SK-N-SH (cell line): ENCODE results near the gene ADAMTS15.

Experiments used
- EP300 ChIP-seq, 2 experiments: IDR thresholded peaks; 2 replicates each; pipeline versions ENCODE4 v1.4.0 to v1.6.1; 2012; ENCODE audit warnings: borderline replicate concordance in 1 of 2, low read depth in 1 of 2, low read length in 1 of 2
- FOXJ3 ChIP-seq: sonication (generic); formaldehyde crosslinking; IDR thresholded peaks from 2 replicates; pipeline ENCODE4 v1.5.1; 2020; ENCODE audit warnings: mild to moderate bottlenecking, missing genetic modification reagents
- TF ChIP-seq, protein P1 (sequence below): IDR thresholded peaks from 2 replicates; pipeline ENCODE4 v1.4.0; 2012; ENCODE audit warnings: low read depth, borderline replicate concordance
- TF ChIP-seq, protein P2 (sequence below): IDR thresholded peaks from 2 replicates; pipeline ENCODE4 v1.4.0; 2012; ENCODE audit warnings: low read depth
- TF ChIP-seq, protein P3 (sequence below): fragments of 200-600 bp; sonication (generic); IDR thresholded peaks from 2 replicates; pipeline ENCODE4 v1.6.1; 2017; ENCODE audit warnings: antibody characterized with exemption, mild to moderate bottlenecking, moderate library complexity

DNA sequence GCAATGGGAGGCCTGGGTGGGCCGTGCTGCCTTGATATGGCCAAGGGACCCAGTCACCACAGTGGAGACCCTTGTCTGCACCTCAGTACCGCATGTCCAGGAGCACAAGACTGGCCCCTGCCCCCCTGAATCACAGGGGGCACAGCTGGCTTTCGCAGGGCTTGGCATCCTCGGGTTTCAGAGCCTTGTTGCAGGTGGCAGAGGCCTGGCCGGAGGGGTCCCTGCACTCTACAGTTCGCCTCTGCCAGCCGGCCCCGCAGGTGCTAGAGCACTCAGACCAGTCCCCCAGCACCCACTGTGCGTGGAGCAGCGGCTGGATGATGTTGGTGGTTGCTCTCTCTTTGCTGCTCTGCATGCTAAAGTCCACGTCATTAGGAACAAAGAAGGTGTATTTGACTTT, 43.0 kb upstream of the ADAMTS15 start:
- TF ChIP-seq EP300 (IDR thresholded peaks at IDR 0.05; ENCODE audit: borderline replicate concordance in 1 of 2, low read depth in 1 of 2, low read length in 1 of 2) (no peak), FOXJ3 (CRISPR knock-in tag) (no peak)
- TF ChIP-seq, protein P1, sequence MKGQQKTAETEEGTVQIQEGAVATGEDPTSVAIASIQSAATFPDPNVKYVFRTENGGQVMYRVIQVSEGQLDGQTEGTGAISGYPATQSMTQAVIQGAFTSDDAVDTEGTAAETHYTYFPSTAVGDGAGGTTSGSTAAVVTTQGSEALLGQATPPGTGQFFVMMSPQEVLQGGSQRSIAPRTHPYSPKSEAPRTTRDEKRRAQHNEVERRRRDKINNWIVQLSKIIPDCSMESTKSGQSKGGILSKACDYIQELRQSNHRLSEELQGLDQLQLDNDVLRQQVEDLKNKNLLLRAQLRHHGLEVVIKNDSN: no peak
- TF ChIP-seq, protein P2, sequence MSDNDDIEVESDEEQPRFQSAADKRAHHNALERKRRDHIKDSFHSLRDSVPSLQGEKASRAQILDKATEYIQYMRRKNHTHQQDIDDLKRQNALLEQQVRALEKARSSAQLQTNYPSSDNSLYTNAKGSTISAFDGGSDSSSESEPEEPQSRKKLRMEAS: no peak
- TF ChIP-seq, protein P3, sequence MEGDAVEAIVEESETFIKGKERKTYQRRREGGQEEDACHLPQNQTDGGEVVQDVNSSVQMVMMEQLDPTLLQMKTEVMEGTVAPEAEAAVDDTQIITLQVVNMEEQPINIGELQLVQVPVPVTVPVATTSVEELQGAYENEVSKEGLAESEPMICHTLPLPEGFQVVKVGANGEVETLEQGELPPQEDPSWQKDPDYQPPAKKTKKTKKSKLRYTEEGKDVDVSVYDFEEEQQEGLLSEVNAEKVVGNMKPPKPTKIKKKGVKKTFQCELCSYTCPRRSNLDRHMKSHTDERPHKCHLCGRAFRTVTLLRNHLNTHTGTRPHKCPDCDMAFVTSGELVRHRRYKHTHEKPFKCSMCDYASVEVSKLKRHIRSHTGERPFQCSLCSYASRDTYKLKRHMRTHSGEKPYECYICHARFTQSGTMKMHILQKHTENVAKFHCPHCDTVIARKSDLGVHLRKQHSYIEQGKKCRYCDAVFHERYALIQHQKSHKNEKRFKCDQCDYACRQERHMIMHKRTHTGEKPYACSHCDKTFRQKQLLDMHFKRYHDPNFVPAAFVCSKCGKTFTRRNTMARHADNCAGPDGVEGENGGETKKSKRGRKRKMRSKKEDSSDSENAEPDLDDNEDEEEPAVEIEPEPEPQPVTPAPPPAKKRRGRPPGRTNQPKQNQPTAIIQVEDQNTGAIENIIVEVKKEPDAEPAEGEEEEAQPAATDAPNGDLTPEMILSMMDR: no peak
